ENCODE data around the gene CEP83.
A peak's percentile ranks its signal among the peaks of the same experiment; 100 is the strongest.
"Not testable (repeated sequence)": the region's sequence is repeated elsewhere in the genome, so short reads cannot be mapped to it uniquely, and the experiment has no call there.

CEP83 gene

GRCh38 chr12:94427501-94428381 is 31.9 kb downstream of the CEP83 start:
- TF ChIP-seq JUND (IDR thresholded peaks at IDR 0.05; ENCODE audit: low read depth): no peak
- in situ Hi-C loops (cut with HindIII; ENCODE audit: low pct_unique_long_range_greater_than_20kb, low sequenced_read_pairs): no loop called here
- no peak for DNase-seq (ENCODE audit: low read depth in 1 of 2, low spot score in 1 of 2)

GRCh38 chr12:94426049-94426448 is 33.6 kb downstream of the CEP83 start:
- in situ Hi-C loops (cut with HindIII; ENCODE audit: low pct_unique_long_range_greater_than_20kb, low sequenced_read_pairs): no loop called here
- no peak for TF ChIP-seq JUND (IDR thresholded peaks at IDR 0.05; ENCODE audit: low read depth)
- no peak for DNase-seq (ENCODE audit: low read depth in 1 of 2, low spot score in 1 of 2)

GRCh38 chr12:94424830-94425229 is 34.8 kb downstream of the CEP83 start:
- in situ Hi-C loops (cut with HindIII; ENCODE audit: low pct_unique_long_range_greater_than_20kb, low sequenced_read_pairs): not testable (repeated sequence)
- DNase-seq (ENCODE audit: low read depth in 1 of 2, low spot score in 1 of 2): peak in 1 of 2 experiments; percentile 33

- in situ Hi-C loops (cut with HindIII; ENCODE audit: low pct_unique_long_range_greater_than_20kb, low sequenced_read_pairs): no loop called here
- no peak for DNase-seq (ENCODE audit: low read depth in 1 of 2, low spot score in 1 of 2)
- no peak for TF ChIP-seq JUND (IDR thresholded peaks at IDR 0.05; ENCODE audit: low read depth)
Measured at GRCh38 chr12:94421868-94422740, 37.6 kb downstream of the CEP83 start.

- TF ChIP-seq JUND (IDR thresholded peaks at IDR 0.05; ENCODE audit: low read depth): no peak
- no peak for DNase-seq (ENCODE audit: low read depth in 1 of 2, low spot score in 1 of 2)
- in situ Hi-C loops (cut with HindIII; ENCODE audit: low pct_unique_long_range_greater_than_20kb, low sequenced_read_pairs): no loop called here
Measured at GRCh38 chr12:94418517-94418916, 41.1 kb downstream of the CEP83 start.

- in situ Hi-C loops (cut with HindIII; ENCODE audit: low pct_unique_long_range_greater_than_20kb, low sequenced_read_pairs): no loop called here
- no peak for DNase-seq (ENCODE audit: low read depth in 1 of 2, low spot score in 1 of 2)
- TF ChIP-seq JUND (IDR thresholded peaks at IDR 0.05; ENCODE audit: low read depth): no peak
Measured at GRCh38 chr12:94416613-94417012, 43.1 kb downstream of the CEP83 start.

- no peak for DNase-seq (ENCODE audit: low read depth in 1 of 2, low spot score in 1 of 2)
- in situ Hi-C loops (cut with HindIII; ENCODE audit: low pct_unique_long_range_greater_than_20kb, low sequenced_read_pairs): no loop called here
- TF ChIP-seq JUND (IDR thresholded peaks at IDR 0.05; ENCODE audit: low read depth): no peak
Measured at GRCh38 chr12:94415066-94415465, 44.6 kb downstream of the CEP83 start.

GRCh38 chr12:94405413-94406116 is 54.1 kb downstream of the CEP83 start:
- no peak for TF ChIP-seq JUND (IDR thresholded peaks at IDR 0.05; ENCODE audit: low read depth)
- DNase-seq (ENCODE audit: low read depth in 1 of 2, low spot score in 1 of 2): no peak
- in situ Hi-C loops (cut with HindIII; ENCODE audit: low pct_unique_long_range_greater_than_20kb, low sequenced_read_pairs): no loop called here

GRCh38 chr12:94404854-94405253 is 54.8 kb downstream of the CEP83 start:
- DNase-seq (ENCODE audit: low read depth in 1 of 2, low spot score in 1 of 2): no peak
- in situ Hi-C loops (cut with HindIII; ENCODE audit: low pct_unique_long_range_greater_than_20kb, low sequenced_read_pairs): no loop called here
- TF ChIP-seq JUND (IDR thresholded peaks at IDR 0.05; ENCODE audit: low read depth): no peak

- no peak for DNase-seq (ENCODE audit: low read depth in 1 of 2, low spot score in 1 of 2)
- in situ Hi-C loops (cut with HindIII; ENCODE audit: low pct_unique_long_range_greater_than_20kb, low sequenced_read_pairs): no loop called here
- no peak for TF ChIP-seq JUND (IDR thresholded peaks at IDR 0.05; ENCODE audit: low read depth)
Measured at GRCh38 chr12:94401326-94401725, 58.3 kb downstream of the CEP83 start.

- DNase-seq (ENCODE audit: low read depth in 1 of 2, low spot score in 1 of 2); in situ Hi-C loops (cut with HindIII; ENCODE audit: low pct_unique_long_range_greater_than_20kb, low sequenced_read_pairs): not testable (repeated sequence)
Measured at GRCh38 chr12:94398685-94399084, 61.0 kb downstream of the CEP83 start.

GRCh38 chr12:94397401-94397800 is 62.3 kb downstream of the CEP83 start:
- in situ Hi-C loops (cut with HindIII; ENCODE audit: low pct_unique_long_range_greater_than_20kb, low sequenced_read_pairs): no loop called here
- TF ChIP-seq JUND (IDR thresholded peaks at IDR 0.05; ENCODE audit: low read depth): no peak
- DNase-seq (ENCODE audit: low read depth in 1 of 2, low spot score in 1 of 2): no peak

GRCh38 chr12:94396014-94396413 is 63.7 kb downstream of the CEP83 start:
- in situ Hi-C loops (cut with HindIII; ENCODE audit: low pct_unique_long_range_greater_than_20kb, low sequenced_read_pairs); DNase-seq (ENCODE audit: low read depth in 1 of 2, low spot score in 1 of 2): not testable (repeated sequence)

Data from T47D (cell line).